ENCODE results near the gene PLLP. TPM values are rescaled to one million over a fixed set of nuclear protein-coding genes. Genes with fewer than 3 reads are reported as not detected.
"Not testable (repeated sequence)": the region's sequence is repeated elsewhere in the genome, so short reads cannot be mapped to it uniquely, and the experiment has no call there.

Gene PLLP
- total RNA-seq, 1 donor from 2014 or later = 34.3 TPM

DNA sequence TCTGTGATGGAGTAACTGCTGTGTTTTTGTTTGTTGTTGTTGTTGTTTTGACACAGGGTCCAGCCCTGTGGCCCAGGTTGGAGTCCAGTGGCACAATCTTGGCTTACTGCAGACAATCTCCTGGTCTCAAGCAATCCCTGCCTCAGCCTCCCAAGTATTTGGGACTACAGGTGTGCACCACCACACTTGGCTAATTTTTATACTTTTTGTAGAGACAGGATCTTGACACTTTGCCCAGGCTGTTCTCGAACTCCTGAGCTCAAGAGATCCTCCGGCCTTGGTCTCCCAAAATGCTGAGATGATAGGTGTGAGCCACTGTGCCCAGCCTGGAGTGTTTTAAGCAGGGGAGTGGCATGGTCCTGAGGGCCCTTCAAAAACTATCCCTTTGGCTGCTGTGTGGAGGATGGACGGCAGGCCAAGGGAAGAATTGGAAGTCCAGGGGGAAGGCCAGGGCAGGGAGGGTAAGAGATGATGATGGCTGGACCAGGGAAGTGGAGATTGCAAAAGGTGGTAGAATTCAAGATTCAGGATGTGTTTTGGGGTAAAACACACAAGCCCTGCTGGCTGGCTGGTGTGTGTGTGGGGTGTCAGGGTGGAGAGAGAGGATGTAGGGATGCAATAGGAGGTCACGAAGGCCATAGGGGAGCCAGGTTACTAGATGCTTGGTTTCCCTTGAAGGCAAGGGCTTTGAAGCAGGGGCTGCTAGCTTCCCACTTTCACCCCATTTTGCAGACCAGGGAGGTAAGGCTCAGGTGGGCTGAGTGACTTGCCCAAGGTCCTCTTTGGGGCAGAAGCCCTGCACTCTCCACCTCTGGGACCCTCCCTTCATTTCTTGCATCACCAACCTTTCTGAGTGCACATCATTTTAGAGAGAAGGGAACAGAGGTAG lies 18.8 kb upstream of the PLLP start:
- no peak for DNase-seq (ENCODE audit: low spot score)

DNA sequence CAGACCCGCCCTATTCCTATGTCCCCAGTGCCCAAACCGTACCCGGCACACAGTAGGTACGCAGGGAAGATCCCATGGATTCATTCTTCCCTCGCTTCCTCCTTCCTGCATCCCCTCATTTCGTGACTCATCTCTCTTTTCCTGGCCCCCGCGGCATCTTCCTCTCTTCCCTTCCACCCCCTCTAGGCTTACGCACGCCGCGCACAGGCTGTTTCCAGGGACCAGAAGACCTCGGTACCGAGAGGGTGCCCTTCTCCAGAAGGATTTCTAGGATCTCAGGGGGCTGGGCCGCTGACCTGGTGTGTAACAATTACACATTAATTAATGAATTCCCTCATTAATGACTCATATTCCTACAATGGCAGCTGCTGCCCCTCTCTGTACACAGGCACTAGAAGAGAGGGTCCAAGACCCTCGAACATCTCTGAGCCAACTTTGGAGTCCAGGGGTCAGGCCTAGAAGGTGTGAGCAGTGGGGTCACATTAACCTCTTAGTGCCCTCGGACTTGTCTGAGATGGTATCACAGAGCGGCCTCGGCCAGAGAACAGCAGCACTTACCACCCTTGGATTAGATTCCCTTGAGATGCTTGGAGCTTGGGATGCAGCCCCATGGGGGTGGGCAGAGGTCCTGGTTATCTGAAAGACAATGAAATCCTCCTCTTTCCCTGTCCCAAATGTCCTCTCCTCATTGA lies 16.8 kb upstream of the PLLP start:
- no peak for DNase-seq (ENCODE audit: low spot score)

DNA sequence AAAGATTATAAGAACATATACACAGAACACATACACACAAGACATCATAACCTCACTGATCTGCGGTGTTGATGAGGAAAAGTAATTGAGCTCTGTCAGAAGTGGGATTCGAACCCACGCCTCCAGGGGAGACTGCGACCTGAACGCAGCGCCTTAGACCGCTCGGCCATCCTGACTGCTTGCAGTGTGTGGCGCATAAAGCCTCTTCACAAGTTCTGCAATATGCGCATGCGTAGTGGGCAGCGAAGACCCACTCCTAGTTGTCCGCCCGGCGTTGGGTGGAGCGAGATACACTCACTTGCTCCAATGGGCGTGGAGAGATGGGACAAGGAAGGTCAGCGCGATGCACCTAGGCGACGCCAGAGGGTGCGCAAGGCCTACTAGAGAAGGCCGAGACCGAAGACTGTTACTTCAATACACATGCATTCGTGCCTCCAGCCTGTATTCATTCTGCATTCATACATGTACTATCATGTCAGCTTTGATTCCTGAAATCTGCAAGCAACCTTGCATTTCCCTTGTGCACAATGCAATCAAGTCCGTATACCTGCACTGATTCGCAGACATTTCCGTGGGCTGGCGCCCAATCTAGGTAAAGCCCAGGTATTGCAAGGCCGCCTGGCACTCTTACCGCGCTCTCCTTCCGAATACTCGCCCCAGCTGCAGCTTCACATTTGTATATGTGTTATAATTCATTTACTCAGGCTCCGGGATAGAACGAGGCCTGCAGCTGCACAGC lies 16.1 kb upstream of the PLLP start:
- DNase-seq (ENCODE audit: low spot score) = peak; percentile 99

DNA sequence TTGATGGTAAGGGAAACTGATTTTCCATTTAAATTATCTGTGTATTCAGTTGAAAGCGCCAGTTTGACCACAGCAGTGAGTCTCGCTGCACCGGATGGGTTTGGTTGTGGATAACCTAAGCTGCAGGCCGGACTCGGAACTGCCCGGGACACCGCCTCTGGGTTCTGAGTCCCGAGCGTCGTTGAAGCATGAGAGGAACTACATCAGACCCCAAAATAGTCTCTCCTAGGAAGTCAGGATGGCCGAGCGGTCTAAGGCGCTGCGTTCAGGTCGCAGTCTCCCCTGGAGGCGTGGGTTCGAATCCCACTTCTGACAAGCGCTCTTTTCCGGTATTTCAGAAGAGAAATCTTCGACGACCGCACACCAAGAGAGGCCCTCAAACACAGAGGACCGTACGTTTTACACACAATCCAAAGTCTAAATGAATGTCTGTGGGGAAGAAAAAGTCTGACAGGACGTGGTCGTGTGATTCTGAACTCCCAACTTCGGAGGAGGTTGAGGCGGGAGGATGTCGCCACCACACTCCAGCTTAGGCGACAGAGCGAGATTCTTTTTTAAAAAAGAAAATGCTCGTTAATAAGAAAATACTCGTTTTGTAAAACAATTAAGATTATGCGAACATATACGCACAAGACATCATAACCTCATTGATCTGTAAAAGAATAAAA lies 15.4 kb upstream of the PLLP start:
- DNase-seq (ENCODE audit: low spot score) = peak; percentile 92

DNA sequence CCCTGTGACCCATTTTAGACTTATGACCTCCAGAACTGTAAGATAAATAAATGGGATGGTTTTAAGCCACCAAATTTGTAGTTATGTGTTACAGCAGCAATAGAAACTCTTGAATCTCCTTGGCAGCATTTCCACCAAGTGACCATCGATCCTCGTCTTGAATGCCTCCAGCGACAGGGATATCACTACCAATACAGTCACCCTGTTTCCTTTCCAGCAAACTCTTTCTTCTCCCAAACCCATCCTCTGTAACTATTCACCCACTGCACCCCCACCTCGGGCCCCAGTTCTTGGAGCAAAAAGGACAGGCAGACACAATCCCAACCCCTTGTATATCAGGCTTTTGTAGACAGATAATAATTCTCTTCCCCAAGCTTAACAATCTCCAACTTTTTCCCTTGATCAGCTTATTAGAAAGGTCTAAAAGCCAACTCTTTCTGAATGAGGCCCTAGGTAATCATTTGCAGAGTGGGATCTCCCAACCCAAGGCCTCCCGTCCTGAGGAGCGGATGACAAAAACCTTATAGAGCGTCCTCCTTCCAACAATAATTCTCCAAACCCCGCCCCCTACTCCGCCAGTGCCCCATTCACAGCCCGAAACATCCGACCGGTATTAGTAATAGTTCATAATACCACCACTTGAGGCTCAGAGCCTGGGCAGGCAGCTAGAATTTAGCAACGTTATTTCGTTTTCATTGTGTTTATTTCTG lies 14.7 kb upstream of the PLLP start:
- DNase-seq (ENCODE audit: low spot score) = peak; percentile 69

DNA sequence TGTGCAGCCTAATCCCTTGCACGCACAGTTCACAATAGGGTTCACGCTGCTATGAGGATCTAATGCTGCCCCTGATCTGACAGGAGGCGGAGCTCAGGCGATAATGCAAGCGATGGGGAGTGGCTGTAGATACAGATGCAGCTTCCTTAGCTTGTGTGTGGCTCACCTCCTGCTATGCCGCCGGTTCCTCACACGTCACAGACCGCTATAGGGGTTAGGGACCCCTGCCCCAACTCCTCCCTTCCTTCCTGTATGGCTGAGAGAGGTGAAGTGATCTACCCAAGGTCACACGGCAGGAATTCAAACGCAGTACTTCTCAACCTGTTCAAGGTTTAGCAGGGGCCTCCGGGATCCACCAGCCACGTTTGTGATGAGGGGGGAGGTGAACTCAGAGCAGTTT lies 13.4 kb upstream of the PLLP start:
- no peak for DNase-seq (ENCODE audit: low spot score)

DNA sequence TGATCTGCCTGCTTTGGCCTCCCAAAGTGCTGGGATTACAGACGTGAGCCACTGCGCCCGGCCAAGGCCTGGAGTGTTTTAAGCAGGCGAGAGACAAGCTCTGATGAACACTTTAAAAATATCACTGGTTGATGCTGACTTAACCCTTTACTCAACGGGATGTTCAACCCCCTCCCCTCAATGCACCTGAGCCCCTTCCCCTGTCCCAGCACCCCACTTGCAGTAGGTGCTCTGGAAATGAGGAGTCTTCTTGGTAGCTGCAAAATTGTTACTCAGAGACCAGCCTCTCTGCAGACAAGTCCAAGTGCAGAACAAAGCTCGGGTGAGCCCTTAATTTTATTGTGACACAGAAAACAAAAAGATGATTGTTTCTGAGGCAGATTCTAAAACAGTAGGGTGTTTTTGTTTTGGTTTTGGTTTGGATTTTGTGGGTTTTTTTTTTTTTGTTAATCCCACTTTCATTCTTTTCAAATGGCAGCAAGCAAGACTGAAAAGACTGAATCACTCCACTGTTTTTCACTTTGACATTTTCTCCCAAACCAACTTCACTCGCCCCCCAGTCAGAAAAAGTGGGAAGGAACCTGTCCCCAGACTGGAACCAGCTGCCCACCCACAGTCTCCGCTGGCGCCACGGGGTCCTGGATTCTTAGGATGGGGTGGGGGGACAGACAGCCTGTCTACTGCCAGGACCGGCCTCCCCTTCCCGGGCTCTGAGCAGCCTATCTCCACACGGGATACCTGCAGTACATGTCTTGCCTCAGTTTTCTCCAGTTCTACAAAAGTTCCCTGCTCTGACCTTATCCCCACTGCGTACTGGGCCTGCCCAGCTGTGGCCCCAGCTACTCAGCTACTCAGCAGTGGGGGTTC lies 5.2 kb upstream of the PLLP start:
- DNase-seq (ENCODE audit: low spot score) = no peak

DNA sequence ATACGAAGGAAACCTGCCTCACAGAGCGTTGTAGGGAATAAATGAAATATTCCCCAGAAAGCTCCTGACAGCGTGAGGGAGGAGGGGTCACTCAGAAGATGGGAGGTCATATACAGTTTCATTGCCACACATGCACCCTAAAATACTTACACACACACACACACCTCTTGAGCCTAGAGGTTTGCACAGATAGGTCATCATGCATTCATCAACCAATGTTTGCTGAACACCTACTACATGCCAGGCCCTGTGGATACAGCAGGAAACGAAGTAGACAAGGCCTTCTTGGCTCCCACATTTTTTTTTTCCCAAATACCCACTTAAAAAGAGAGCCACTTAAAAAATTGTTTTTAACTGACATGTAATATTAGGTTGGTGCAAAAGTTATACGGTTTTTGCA lies 907 bp upstream of the PLLP start:
- no peak for DNase-seq (ENCODE audit: low spot score)

DNA sequence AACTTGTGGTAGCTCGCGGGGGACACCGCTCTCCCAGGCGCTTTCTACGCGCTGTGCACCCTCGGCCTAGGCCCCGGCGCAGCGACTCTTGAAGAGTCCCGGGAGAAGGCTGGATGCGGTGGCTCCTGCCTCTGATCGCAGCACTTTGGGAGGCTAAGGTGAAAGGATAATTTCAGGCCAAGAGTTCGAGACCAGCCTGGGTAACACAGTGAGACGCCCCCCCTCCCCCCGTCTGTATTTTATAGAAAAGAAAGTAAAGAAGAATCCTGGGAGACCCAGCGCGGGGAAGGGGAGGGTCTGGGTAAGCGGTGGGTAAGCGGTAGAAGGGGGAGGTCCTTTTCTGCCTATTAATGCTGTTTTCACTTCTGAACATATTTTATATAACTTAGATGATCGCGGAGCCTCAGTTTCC lies 486 bp upstream of the PLLP start:
- DNase-seq (ENCODE audit: low spot score) = no peak

DNA sequence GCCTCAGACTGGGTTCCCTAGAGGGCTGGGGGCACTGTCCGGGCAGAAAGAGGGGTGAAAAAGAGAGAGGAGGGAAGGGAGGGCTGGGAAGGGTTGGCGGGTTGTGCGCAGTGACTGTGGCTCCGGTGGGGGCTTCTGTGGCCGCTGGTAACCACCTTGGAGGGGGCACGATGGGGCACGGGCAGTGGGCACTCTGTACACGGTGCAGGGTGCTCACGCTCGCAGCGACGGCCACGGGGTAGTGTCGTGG lies 588 bp downstream of the PLLP start:
- peak; percentile 41 for DNase-seq (ENCODE audit: low spot score)

DNA sequence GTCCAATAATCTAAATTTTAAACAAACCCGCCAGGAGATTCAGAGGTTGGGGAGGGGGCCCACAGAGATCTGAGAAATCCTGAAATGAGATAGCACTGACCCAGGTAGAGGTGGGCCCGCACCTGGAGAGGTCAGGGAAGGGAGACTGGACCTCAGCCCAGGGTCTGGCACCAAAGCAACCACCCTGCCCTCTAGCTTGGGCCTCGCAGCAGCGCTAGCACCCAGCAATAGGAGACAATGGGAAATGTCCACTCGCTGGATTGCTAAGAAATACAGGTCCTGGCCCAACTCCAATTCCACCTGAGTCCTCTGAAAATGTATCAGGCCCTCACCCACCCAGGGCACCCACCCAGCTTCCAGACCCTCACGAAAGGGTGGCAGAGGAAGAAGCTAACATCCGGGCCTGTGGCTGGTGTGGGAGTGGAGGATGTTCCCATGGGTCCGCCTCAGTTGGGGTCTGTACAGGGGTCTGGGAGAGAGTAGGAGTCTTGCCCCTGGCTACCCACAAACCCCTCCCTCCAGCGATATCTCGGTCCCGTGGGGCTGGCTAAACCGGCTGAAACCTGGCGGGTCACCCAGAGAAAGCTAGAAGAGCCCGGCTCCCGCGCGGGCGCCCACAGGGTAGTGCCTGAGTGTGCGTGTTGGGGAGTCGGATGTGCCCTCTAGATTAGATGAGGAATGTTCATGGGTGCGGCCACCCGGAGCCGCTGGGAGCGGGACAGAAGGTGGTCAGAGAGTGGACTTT lies 1.1 kb downstream of the PLLP start:
- peak; percentile 61 for DNase-seq (ENCODE audit: low spot score)

DNA sequence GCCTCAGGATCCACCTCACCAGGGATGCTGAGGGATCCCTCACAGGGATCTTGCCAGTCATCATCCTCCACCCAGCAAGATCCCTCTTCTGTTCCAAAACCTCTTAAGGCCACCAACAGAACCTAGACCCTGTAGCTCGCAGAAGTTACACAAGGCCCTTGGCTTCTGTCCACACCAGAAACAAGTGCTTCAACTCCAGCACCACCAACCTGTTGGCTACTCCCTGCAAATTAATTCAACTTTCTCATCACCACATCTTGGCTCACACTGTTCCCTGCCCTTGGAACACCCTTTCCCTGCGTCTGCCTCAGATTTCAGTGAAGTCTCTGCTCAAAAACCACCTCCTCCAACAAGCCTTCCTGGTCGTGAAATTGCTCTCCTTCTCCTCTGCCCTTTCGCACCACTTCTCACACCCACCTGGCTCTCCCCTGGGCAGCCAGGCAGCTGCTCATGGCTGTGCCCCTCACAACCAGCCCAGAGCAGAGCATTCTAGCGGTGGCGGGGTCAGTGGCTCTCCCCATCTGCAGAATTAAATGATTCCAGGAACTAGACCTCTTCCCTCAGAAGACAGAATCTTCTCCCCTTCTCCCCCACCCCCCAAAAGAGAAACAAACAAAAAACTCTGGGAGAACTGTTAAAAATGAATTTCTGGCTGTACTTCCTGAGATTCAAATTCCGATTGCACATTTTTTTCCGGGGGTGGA lies 1.8 kb downstream of the PLLP start:
- DNase-seq (ENCODE audit: low spot score) = peak; percentile 39

DNA sequence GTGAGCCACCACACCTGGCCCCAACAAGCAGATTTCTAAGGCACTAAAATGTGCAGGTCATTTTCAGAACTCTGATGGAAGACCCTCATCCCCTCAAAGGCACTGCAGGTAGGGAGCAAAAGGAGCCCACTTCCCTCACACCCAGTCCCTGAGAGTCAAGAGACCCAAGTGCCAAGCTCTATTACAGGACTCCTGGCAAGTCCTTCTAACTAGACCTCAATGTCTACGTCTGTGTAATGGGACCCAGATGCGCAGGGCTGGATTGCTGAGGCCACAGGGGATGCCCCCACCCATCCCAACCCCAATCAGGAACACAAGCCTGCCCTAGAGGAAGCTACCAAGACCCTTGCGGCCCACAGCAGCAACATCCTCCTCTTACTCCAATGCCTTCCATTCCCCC lies 2.7 kb downstream of the PLLP start:
- no peak for DNase-seq (ENCODE audit: low spot score)

DNA sequence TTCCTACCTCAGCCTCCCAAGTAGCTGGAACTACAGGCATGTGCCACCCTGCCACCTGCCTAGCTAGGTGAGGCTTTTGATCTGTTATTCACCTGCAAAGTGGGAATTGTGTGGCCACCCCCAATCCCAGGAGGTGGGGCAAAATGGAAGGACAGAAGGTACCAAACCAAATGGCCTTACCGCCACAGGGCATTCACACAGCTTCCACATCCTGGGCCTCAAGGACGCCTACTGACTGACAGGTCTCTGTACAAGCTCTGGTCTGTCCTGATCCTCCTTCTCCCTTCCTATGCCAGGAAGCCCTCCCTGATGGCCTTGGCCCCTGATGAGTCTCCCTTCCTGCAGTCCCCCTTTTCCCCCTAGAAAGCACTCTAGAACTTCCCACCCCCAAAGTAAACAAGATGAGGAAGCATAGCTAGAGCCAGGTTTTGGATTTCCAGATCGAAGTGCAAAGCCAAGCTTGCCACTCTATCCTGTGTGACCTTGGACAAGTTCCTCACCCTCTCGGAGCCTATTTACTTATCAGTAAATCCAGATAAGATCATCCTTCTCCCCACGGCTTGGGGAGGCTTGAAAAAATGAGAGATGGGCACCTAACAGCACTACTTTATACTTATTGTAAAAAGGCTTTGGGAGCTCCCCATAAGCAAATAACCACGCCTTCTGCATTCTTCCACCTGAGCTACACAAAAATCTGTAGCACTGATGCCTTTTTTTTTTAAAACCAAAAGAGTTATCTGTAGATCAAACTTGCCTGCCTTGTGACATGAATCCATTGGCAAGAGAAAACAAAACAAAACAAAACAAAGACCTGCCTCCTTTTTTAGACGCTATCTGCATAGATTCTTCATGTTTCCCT lies 4.5 kb downstream of the PLLP start:
- no peak for DNase-seq (ENCODE audit: low spot score)

DNA sequence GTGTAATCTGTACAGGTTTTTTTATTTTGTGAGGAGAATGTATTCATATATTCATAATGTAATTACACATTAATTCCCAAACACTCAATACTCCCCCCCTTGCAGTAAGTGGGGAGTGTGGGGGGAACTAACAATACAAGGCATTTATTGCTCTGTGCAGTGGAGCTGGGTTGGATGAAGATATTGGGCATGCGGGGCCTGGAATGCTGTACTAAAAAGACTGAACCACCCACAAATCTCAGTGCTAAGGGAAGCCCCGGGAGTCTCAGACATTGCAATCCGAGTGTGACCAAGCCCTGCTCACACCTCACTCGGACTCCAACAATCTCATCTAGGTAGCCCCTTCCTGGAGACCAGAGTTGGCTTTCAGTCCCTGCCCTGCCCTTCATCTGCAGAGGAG lies 6.0 kb downstream of the PLLP start:
- DNase-seq (ENCODE audit: low spot score) = no peak

DNA sequence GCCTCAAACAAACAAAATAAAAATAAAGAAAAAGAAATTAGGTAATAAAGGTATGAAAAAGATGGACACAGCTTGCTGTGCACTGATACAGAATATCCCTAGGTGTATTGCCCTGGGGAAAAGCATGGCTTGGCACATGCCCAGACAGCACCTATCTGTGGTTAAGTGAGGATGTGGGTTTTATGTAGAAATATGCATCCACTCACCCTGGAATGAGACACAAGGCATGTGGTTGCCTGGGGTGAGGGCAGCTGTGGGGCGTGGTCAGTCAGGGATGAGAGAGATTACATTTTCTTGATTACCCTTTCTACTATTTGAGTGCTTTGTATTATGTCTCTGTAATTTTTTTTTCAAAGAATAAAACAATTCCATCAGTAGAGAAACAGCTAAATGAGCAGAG lies 6.9 kb downstream of the PLLP start:
- DNase-seq (ENCODE audit: low spot score) = no peak

DNA sequence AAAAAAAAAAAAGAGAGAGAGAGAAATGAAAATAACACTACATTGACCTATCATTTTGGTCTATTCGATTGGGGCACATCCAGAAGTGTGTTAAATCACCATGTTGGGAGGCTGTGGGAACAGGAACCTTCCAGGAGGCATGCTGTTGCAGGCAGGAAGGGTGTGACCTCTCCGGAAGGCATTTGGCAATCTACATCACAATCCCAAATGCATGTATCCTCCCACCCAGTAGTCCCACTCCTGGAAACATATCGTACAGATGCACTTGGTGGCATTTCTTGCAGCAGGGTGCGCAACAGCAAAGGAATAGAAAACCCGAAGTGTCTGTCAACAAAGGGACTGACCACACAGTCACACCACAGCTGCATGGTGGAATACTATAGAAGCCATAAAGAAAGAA lies 7.9 kb downstream of the PLLP start:
- no peak for DNase-seq (ENCODE audit: low spot score)

DNA sequence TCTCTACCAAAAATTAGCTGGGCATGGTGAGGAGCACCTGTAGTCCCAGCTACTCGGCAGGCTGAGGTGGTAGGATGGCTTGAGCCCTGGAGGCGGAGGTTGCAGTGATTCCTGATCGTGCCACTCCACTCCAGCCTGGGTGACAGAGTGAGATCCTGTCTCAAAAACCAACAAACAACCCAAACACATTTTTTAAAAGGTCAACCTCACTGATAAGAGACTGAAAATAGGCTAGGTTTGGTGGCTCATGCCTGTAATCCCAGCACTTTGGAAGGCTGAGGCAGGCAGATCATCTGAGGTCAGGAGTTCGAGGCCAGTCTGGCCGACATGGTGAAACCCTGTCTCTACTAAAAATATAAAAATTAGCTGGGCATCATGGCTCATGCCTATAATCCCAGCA lies 8.5 kb downstream of the PLLP start:
- not testable (repeated sequence) for DNase-seq (ENCODE audit: low spot score)

Data from ureter (tissue), 1 donor.